ENCODE measurements around the gene ROR1. TPM values are rescaled to one million over a fixed set of nuclear protein-coding genes. Genes with fewer than 3 reads are reported as not detected.

Gene ROR1
- total and polyA plus RNA-seq, 2 donors (not counting 3 experiments of a cell fraction or from before 2014, with no cell fraction given), result 2.6 to 3.5 TPM

DNA sequence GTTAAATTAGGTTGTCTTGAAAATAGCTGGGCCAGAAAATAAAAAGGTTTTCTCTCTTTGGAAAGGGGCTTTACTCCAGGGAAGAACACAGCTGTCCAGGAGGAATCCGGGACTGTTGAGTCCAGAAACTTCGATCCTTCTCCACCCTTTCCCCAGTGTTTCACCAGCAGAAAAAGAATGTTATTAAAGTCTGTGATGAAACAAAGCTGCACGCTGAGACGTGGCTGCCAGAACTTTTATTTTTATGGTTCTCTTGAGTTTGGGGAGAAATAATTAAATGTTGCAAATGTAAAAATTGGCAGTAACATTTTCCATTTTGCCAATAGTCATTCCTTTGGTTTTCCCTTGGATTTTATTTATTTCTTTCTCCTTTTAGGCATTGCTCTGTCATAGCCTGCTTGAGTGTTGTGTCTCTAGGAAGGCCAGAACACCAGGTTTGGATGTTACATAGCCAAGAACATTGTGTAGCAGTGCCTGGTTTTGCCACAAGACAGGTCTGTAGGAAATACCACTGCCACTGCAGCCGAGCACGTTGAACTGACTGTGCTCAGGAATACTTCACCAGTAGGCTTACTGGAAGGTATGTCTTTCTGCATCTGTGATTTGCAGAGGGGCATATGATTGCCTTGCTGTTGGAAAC lies 87.4 kb downstream of the ROR1 start:
- ChIA-PET CTCF (interaction anchor here (1.7 kb wide), 1 partner anchor 9 kb away, joined by 4 read pairs; no protein-coding TSS in a partner anchor), POLR2A (no interaction called here)
- no peak overlapping the region for H3K4me3 ChIP-seq (replicated peaks in 1 of 3; ENCODE audit: insufficient read depth in 1 of 3, low read depth in 1 of 3, low read length in 3 of 3)
- intact Hi-C loops (cut with micrococcal nuclease), result no loop called here
- H3K4me1 ChIP-seq (ENCODE audit: control insufficient read depth, extremely low read depth, insufficient read depth, low read length), result no peaks in the 10 kb centered on the region
- no peaks in the 10 kb centered on the region for H3K9me3 ChIP-seq (replicated peaks; ENCODE audit: control insufficient read depth, insufficient read depth, low read length)
- no TSS peak for BruUV-seq (replicated peaks)
- TF ChIP-seq POLR2A (IDR thresholded peaks at IDR 0.05; ENCODE audit: low read depth, low read length) (no peak), FOS (IDR thresholded peaks at IDR 0.05; ENCODE audit: borderline replicate concordance, insufficient read depth, low read length) (no peak), GATA2 (IDR thresholded peaks at IDR 0.05; ENCODE audit: insufficient read depth, insufficient read length, low read depth, low read length) (no peak), POLR2AphosphoS5 (IDR thresholded peaks at IDR 0.05; ENCODE audit: insufficient read depth, low read depth, low read length) (no peak), MAX (IDR thresholded peaks at IDR 0.05; ENCODE audit: insufficient read depth, insufficient read length) (no peak), JUN (IDR thresholded peaks at IDR 0.05; ENCODE audit: borderline replicate concordance, insufficient read depth, insufficient read length, low read depth) (no peak)
- no peaks in the 10 kb centered on the region for H4K20me1 ChIP-seq (replicated peaks; ENCODE audit: control insufficient read depth, extremely low read depth, insufficient read depth, low read length)
- dilution Hi-C loops (cut with MboI; ENCODE audit: extremely low pct_ligation_motif_present, low sequenced_read_pairs), result no loop called here
- no peak for FAIRE-seq
- H3K9ac ChIP-seq (replicated peaks; ENCODE audit: extremely low read depth, insufficient read depth, low read length), result no peak overlapping the region
- no peak overlapping the region for H3K4me2 ChIP-seq (ENCODE audit: insufficient read depth, low read length)
- no peaks in the 10 kb centered on the region for H3K36me3 ChIP-seq (ENCODE audit: control insufficient read depth in 2 of 2, extremely low read depth in 1 of 2, insufficient read depth in 2 of 2, low read length in 2 of 2)
- H3K27ac ChIP-seq (ENCODE audit: insufficient read depth, low read depth, low read length), result no peak overlapping the region
- no peak for DNase-seq (ENCODE audit: low read depth, low spot score)
- H3K9me1 ChIP-seq (replicated peaks; ENCODE audit: control insufficient read depth, extremely low read depth, insufficient read depth, low read length), result no peaks in the 10 kb centered on the region
- H3K79me2 ChIP-seq (ENCODE audit: control insufficient read depth, insufficient read depth, low read length), result no peaks in the 10 kb centered on the region
- no peak overlapping the region for H2AFZ ChIP-seq (ENCODE audit: low read depth, low read length)
- H3K27me3 ChIP-seq (ENCODE audit: control insufficient read depth in 2 of 2, insufficient read depth in 2 of 2, low read length in 2 of 2), result no peaks in the 10 kb centered on the region

DNA sequence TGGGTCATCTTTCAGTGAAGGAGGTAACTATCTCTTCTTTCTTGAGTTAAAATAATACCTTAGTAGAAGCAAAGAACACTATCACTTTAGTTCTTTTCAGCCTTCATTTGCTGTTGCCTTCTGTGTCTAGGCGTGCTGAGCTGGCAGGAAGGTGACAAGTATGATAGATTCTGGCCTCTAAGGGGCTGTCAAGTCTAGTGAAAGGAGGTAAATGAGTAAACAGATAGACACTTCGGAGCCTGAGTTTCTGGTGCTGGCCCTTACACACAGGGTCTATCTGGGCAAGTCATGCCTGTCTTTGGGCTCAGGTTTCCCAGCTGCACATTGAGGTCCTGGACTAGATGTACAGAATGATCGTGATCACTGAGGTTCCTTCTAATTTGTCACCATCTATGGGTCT lies 89.3 kb downstream of the ROR1 start:
- CTCF ChIA-PET, result interaction anchor here (0.6 to 2.5 kb wide), 6 partner anchors 9 to 274 kb away, joined by 3 to 16 read pairs (median 3); no protein-coding TSS in a partner anchor
- H3K9me3 ChIP-seq (replicated peaks; ENCODE audit: control insufficient read depth, insufficient read depth, low read length), result no peaks in the 10 kb centered on the region
- no peak overlapping the region for H3K27ac ChIP-seq (ENCODE audit: insufficient read depth, low read depth, low read length)
- H3K9me1 ChIP-seq (replicated peaks; ENCODE audit: control insufficient read depth, extremely low read depth, insufficient read depth, low read length), result no peaks in the 10 kb centered on the region
- H4K20me1 ChIP-seq (replicated peaks; ENCODE audit: control insufficient read depth, extremely low read depth, insufficient read depth, low read length), result no peaks in the 10 kb centered on the region
- no peaks in the 10 kb centered on the region for H3K27me3 ChIP-seq (ENCODE audit: control insufficient read depth in 2 of 2, insufficient read depth in 2 of 2, low read length in 2 of 2)
- no peaks in the 10 kb centered on the region for H3K79me2 ChIP-seq (ENCODE audit: control insufficient read depth, insufficient read depth, low read length)
- H3K4me3 ChIP-seq (replicated peaks in 1 of 3; ENCODE audit: insufficient read depth in 1 of 3, low read depth in 1 of 3, low read length in 3 of 3), result no peak overlapping the region
- DNase-seq (ENCODE audit: low read depth, low spot score) (no peak), FAIRE-seq (no peak)
- no peak overlapping the region for H3K4me2 ChIP-seq (ENCODE audit: insufficient read depth, low read length)
- TF ChIP-seq, protein P1, sequence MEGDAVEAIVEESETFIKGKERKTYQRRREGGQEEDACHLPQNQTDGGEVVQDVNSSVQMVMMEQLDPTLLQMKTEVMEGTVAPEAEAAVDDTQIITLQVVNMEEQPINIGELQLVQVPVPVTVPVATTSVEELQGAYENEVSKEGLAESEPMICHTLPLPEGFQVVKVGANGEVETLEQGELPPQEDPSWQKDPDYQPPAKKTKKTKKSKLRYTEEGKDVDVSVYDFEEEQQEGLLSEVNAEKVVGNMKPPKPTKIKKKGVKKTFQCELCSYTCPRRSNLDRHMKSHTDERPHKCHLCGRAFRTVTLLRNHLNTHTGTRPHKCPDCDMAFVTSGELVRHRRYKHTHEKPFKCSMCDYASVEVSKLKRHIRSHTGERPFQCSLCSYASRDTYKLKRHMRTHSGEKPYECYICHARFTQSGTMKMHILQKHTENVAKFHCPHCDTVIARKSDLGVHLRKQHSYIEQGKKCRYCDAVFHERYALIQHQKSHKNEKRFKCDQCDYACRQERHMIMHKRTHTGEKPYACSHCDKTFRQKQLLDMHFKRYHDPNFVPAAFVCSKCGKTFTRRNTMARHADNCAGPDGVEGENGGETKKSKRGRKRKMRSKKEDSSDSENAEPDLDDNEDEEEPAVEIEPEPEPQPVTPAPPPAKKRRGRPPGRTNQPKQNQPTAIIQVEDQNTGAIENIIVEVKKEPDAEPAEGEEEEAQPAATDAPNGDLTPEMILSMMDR (IDR thresholded peaks at IDR 0.05; ENCODE audit: extremely low read depth in 1 of 2, insufficient read depth in 1 of 2, low read depth in 1 of 2, low read length in 2 of 2), result no peak
- TF ChIP-seq JUN (IDR thresholded peaks at IDR 0.05; ENCODE audit: borderline replicate concordance, insufficient read depth, insufficient read length, low read depth) (no peak), EZH2 (IDR thresholded peaks at IDR 0.05; ENCODE audit: borderline replicate concordance, low read depth, low read length, severe bottlenecking) (no peak), GATA2 (IDR thresholded peaks at IDR 0.05; ENCODE audit: insufficient read depth, insufficient read length, low read depth, low read length) (no peak), POLR2A (IDR thresholded peaks at IDR 0.05; ENCODE audit: low read depth, low read length) (no peak), MAX (IDR thresholded peaks at IDR 0.05; ENCODE audit: insufficient read depth, insufficient read length) (no peak), POLR2AphosphoS5 (IDR thresholded peaks at IDR 0.05; ENCODE audit: insufficient read depth, low read depth, low read length) (no peak), FOS (IDR thresholded peaks at IDR 0.05; ENCODE audit: borderline replicate concordance, insufficient read depth, low read length) (no peak), MYC (IDR thresholded peaks at IDR 0.05; ENCODE audit: low read depth, low read length) (no peak)
- intact Hi-C loops (cut with micrococcal nuclease) (no loop called here), dilution Hi-C loops (cut with MboI; ENCODE audit: extremely low pct_ligation_motif_present, low sequenced_read_pairs) (no loop called here)
- no peak overlapping the region for H2AFZ ChIP-seq (ENCODE audit: low read depth, low read length)
- H3K9ac ChIP-seq (replicated peaks; ENCODE audit: extremely low read depth, insufficient read depth, low read length), result no peak overlapping the region
- no peaks in the 10 kb centered on the region for H3K4me1 ChIP-seq (ENCODE audit: control insufficient read depth, extremely low read depth, insufficient read depth, low read length)
- BruUV-seq (replicated peaks), result no TSS peak
- H3K36me3 ChIP-seq (ENCODE audit: control insufficient read depth in 2 of 2, extremely low read depth in 1 of 2, insufficient read depth in 2 of 2, low read length in 2 of 2), result no peaks in the 10 kb centered on the region
- POLR2A ChIA-PET, result interaction anchor here (0.8 kb wide), 1 partner anchor 165 kb away, joined by 3 read pairs; no protein-coding TSS in a partner anchor

All from endothelial cell of umbilical vein (primary cell).